Psoas muscle (tissue), 8 donors: Measurements from ENCODE around the gene HSPA12A. TPM values are rescaled to one million over a fixed set of nuclear protein-coding genes. Genes with fewer than 3 reads are reported as not detected.

Experiments used
- ATAC-seq, 4 donors: fragments of 200-7000 bp; cut with Tn5 transposase; one replicate each; pipeline ENCODE4 v1.9.1; 2020; ENCODE audit warnings: moderate library complexity in 3 of 4, mild to moderate bottlenecking in 2 of 4
- DNase-seq, 2 donors: peaks; one replicate each; pipeline ENCODE4 v3.0.0-alpha.2; 2020
- H3K27ac ChIP-seq: fragments of 200-600 bp; one replicate; pipeline ENCODE4 v1.8.0; 2022
- H3K27me3 ChIP-seq, 3 donors: fragments of 200-600 bp in 1 of 3; one replicate each; pipeline versions ENCODE4 v1.6.1 to v1.8.0; 2013 to 2022; ENCODE audit warnings: low read length in 2 of 3, mild to moderate bottlenecking in 2 of 3, moderate library complexity in 1 of 3; ENCODE audit not compliant: insufficient read depth in 3 of 3
- H3K36me3 ChIP-seq, 2 donors: fragments of 200-600 bp in 1 of 2; one replicate each; pipeline versions ENCODE4 v1.6.1 to v1.8.0; 2013 to 2022; ENCODE audit warnings: low read depth in 1 of 2, mild to moderate bottlenecking in 1 of 2, moderate library complexity in 1 of 2; ENCODE audit not compliant: insufficient read depth in 1 of 2
- H3K4me1 ChIP-seq: fragments of 200-600 bp; one replicate; pipeline ENCODE4 v1.8.0; 2022
- H3K4me3 ChIP-seq: fragments of 200-600 bp; one replicate; pipeline ENCODE4 v1.8.0; 2022; ENCODE audit warnings: mild to moderate bottlenecking
- H3K9me3 ChIP-seq: fragments of 200-600 bp; one replicate; pipeline ENCODE4 v1.8.0; 2022
- WGBS, 3 donors: extraction: QIAGEN DNeasy Blood & Tissue Kit; methylation state at CpG; one replicate each; pipeline versions ENCODE4 v1.1.6 to v1.1.7; 2013; 5-methylcytosine and 5-hydroxymethylcytosine counted together
- intact Hi-C, 2 donors: fragments of 100-400 bp; cut with DNase I; formaldehyde crosslinking; loops; one replicate each; pipeline versions ENCODE4 v1.11.0 to v1.14.2; 2022
- polyA plus RNA-seq, 3 donors: library from polyadenylated mRNA; stranded (reverse); fragments of 200-250 nt; gene quantifications; one replicate each; pipeline ENCODE4 v1.2.3, GENCODE V29; 2013
- total RNA-seq, 4 donors: library from RNA; stranded (reverse); fragmentation: NEBNext Ultra II Directional in 2 of 4; extraction: Animal tissue kit (Norgen Biotek cat#: 25700) in 2 of 4; gene quantifications; one replicate each; pipeline versions ENCODE4 v1.2.1 to v1.2.4, GENCODE V29; 2021 to 2023
- TF ChIP-seq, protein P1 (sequence below): fragments of 200-600 bp; IDR thresholded peaks from one replicate; pipeline ENCODE4 v1.8.0; 2022; ENCODE audit warnings: antibody characterized with exemption
- donor health status: healthy with polysubstance abuse.
- donor health status: DM: no; HTN: no; CAD: no; lungs with moderate emphysema.
- donor health status: Bipolar disorder and iron deficiency.
- donor health status: healthy.
- donor health status: DM: yes; HTN: yes; CAD: no.
- donor health status: DM: no; HTN: no; CAD: no.
- donor health status: DM: no; HTN: no; CAD: no.
- donor health status: DM: yes; HTN: yes; CAD: no.

HSPA12A gene
- total and polyA plus RNA-seq, 7 donors = 2.6 to 11.4 (median 7.0) TPM

DNA sequence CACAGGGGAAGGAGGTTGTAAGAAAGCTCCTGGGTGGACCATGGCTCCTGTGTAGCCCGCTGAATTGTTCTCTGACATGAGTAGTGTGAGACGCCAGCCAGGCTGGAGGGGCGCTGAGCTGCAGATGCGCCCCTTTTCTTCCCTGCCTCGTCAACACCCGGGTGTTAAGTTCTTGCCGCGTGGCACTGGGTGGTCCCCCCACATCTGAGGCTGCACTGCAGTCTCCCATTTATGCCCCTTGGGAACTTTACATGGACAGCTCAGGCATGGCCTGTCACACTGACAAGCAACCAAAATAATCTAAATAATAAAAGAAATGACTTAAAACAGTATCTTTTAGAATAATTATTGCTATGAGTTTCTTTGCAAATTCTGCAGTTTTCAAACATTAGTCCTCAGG, 34.6 kb upstream of the HSPA12A start:
- TF ChIP-seq, protein P1, sequence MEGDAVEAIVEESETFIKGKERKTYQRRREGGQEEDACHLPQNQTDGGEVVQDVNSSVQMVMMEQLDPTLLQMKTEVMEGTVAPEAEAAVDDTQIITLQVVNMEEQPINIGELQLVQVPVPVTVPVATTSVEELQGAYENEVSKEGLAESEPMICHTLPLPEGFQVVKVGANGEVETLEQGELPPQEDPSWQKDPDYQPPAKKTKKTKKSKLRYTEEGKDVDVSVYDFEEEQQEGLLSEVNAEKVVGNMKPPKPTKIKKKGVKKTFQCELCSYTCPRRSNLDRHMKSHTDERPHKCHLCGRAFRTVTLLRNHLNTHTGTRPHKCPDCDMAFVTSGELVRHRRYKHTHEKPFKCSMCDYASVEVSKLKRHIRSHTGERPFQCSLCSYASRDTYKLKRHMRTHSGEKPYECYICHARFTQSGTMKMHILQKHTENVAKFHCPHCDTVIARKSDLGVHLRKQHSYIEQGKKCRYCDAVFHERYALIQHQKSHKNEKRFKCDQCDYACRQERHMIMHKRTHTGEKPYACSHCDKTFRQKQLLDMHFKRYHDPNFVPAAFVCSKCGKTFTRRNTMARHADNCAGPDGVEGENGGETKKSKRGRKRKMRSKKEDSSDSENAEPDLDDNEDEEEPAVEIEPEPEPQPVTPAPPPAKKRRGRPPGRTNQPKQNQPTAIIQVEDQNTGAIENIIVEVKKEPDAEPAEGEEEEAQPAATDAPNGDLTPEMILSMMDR = no peak
- Histone ChIP-seq H3K36me3 (no peaks in the 10 kb centered on the region), H3K9me3 (no peaks in the 10 kb centered on the region), H3K4me1 (no peaks in the 10 kb centered on the region), H3K4me3 (no peak overlapping the region), H3K27me3 (peaks cover 0 to 3% (median 0%) of the 10 kb centered on the region in 3 donors), H3K27ac (no peak overlapping the region)
- 68 to 75% (median 74%) methylated on average over 8 of the region's 8 CpGs for WGBS, 3 donors
- ATAC-seq = no peak
- intact Hi-C loops = no loop called here
- DNase-seq = no peak

DNA sequence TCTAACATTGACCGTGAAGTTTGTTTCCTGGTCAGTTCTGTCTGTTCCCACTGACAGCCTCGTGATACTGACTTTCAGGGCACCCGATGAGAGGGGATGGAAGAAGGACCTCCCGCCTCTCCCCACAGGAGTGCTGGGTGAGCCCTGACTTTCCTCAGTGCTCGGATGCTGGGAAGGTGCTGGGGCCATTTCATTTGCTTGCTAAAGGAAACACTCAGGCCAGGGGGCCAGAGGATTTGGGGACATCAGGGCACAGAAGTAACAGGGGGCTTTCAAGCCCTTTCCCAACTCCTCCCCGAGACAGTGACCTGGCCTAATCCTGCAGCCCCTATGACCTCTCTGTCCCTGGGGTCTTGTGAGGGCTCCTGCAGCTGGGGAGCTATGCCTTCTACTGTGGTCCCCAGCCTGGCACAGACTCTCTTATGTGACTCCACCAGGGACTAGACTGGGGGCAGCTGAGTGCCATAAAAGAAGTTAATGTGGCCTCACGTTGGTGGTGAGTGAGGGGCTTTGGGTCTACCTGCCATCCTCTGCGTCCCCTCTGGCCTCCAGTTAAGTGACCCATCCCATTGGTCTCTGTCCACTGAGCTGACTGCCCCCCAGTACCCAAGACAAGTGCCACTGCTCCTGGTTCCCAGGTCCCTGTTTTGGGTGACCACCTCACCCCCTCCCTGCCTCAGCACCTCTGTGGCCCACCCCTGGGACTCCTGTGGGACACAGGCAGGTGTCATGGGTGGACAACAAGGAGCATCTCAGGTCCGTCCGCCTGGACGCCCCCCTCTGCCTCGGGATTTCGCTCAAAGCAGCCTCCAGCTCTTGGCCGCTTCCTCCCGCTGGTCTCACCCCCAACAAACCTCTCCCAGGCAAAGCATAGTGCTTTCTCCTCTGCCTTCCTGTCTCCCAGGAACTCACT, 33.4 kb upstream of the HSPA12A start:
- no peaks in the 10 kb centered on the region for H3K36me3 ChIP-seq
- TF ChIP-seq, protein P1 = no peak
- intact Hi-C loops = no loop called here

DNA sequence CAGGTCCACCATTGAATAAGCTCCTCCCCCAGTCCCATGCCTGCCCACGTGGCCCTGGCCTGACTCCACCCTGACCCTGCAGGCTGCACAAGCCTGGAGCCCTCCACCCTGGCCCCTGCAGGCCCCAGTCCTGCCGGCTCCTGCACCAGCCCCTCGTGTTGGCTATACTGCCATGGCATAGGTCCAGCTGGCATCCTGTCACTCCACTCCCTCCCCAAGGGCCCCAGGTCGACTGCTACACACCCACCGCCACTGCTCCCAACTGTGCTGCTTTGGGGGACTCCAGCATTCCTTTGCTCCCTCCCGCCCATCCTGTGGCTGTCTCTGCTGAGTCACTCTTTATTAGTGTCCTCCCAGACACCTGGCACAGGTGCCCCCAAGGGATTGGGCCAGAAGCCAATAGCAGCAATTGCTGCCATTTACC, 32.4 kb upstream of the HSPA12A start:
- no peak overlapping the region for H3K27ac ChIP-seq
- H3K9me3 ChIP-seq = no peaks in the 10 kb centered on the region
- intact Hi-C loops = no loop called here
- H3K4me1 ChIP-seq = no peaks in the 10 kb centered on the region
- ATAC-seq = no peak
- peaks cover 0 to 5% (median 0%) of the 10 kb centered on the region in 3 donors for H3K27me3 ChIP-seq
- H3K4me3 ChIP-seq = no peak overlapping the region
- 25 to 42% (median 37%) methylated on average over 4 to 6 of the region's 6 CpGs for whole genome bisulfite sequencing, 3 donors
- TF ChIP-seq, protein P1 = no peak
- no peaks in the 10 kb centered on the region for H3K36me3 ChIP-seq
- DNase-seq = no peak

More for the DNA sequence above, 33.4 kb upstream of the HSPA12A start:
- Histone ChIP-seq H3K4me3 (no peak overlapping the region), H3K27ac (no peak overlapping the region), H3K4me1 (no peaks in the 10 kb centered on the region), H3K27me3 (peaks cover 0 to 3% (median 0%) of the 10 kb centered on the region in 3 donors), H3K9me3 (no peaks in the 10 kb centered on the region)
- no peak for DNase-seq
- no peak for ATAC-seq
- 77 to 83% (median 79%) methylated on average over 15 of the region's 15 CpGs for WGBS, 3 donors

DNA sequence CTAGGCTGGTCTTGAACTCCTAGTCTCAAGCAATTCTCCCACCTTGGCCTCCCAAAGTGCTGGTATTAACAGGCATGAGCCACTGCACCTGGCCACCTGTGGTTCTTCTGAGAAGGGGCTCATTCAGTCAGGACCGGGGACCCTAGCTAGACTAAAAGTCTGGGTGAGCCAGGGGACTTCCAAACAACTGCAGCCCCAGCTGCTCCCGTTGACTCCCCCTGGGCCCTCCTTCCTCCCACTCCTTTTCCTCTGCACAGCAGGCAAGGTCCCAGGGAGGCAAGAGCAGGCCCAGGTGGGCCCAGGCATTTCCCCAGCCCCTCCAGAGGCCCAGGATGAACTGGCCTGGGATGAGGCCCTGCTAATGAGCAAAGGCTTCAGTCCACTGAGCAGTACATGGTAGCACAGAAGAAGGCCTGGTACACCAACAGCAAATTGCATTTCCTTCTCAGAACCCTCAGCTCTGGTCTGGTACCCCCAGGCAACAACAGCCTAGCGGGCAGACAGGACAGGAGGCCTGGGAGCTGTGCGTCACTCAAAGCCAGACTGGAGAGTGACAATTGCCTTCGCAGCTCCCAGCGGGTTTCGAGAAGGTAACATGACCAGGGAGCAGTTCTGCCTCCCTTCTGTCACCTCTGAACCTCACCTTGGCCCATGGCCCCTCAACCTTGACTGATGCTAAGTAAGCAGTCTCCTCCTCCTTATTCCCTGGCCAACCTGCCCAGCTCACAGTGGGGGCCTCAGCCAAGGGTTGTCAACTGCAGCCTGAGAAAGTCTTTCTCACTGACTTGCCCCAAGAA, 30.7 kb upstream of the HSPA12A start:
- WGBS, 3 donors = 83 to 94% (median 87%) methylated on average over 7 of the region's 7 CpGs
- H3K36me3 ChIP-seq = no peaks in the 10 kb centered on the region
- ATAC-seq (no peak), DNase-seq (no peak)
- TF ChIP-seq, protein P1 = no peak
- H3K4me1 ChIP-seq = no peaks in the 10 kb centered on the region
- no peaks in the 10 kb centered on the region for H3K9me3 ChIP-seq
- H3K27me3 ChIP-seq = peaks cover 0 to 5% (median 0%) of the 10 kb centered on the region in 3 donors
- intact Hi-C loops = no loop called here
- H3K4me3 ChIP-seq = no peak overlapping the region
- no peak overlapping the region for H3K27ac ChIP-seq
